Measurements from ENCODE around the gene VCL.
A peak's percentile ranks its signal among the peaks of the same experiment; 100 is the strongest.

VCL gene

GRCh38 chr10:74078037-74078436, 80.1 kb downstream of the VCL start:
- H3K4me3 ChIP-seq (replicated peaks; ENCODE audit: insufficient read depth, low read length) = no peak overlapping the region
- DNase-seq (ENCODE audit: low read depth in 1 of 2, low spot score in 1 of 2) = no peak
- H3K27ac ChIP-seq (replicated peaks) = no peak overlapping the region
- TF ChIP-seq REST (IDR thresholded peaks at IDR 0.05; ENCODE audit: insufficient replicate concordance, low read depth) (no peak), SPI1 (IDR thresholded peaks at IDR 0.05; ENCODE audit: borderline replicate concordance, low read depth) (peak; percentile 33; the same call in 1 of the 2 replicates)
- H3K27me3 ChIP-seq (ENCODE audit: insufficient read depth, poor library complexity, severe bottlenecking) = no peaks in the 10 kb centered on the region

GRCh38 chr10:74079028-74079935, 81.4 kb downstream of the VCL start:
- TF ChIP-seq GABPA (IDR thresholded peaks at IDR 0.05; ENCODE audit: low read depth) = no peak
- TF ChIP-seq POLR2AphosphoS5 (IDR thresholded peaks at IDR 0.05; ENCODE audit: low read depth) = no peak
- TF ChIP-seq REST (IDR thresholded peaks at IDR 0.05; ENCODE audit: insufficient replicate concordance, low read depth) = no peak
- TF ChIP-seq SPI1 (IDR thresholded peaks at IDR 0.05; ENCODE audit: borderline replicate concordance, low read depth) = no peak
- TF ChIP-seq CTCF (IDR thresholded peaks at IDR 0.05; ENCODE audit: insufficient read depth, low read length) = no peak
- H3K27me3 ChIP-seq (ENCODE audit: insufficient read depth, poor library complexity, severe bottlenecking) = no peaks in the 10 kb centered on the region
- no peak overlapping the region for H3K27ac ChIP-seq (replicated peaks)
- DNase-seq (ENCODE audit: low read depth in 1 of 2, low spot score in 1 of 2) = no peak
- no peak overlapping the region for H3K4me3 ChIP-seq (replicated peaks; ENCODE audit: insufficient read depth, low read length)

- Histone ChIP-seq H3K27me3 (ENCODE audit: insufficient read depth, poor library complexity, severe bottlenecking) (no peaks in the 10 kb centered on the region), H3K27ac (replicated peaks) (no peak overlapping the region), H3K4me3 (replicated peaks; ENCODE audit: insufficient read depth, low read length) (no peak overlapping the region)
- no peak for TF ChIP-seq SPI1 (IDR thresholded peaks at IDR 0.05; ENCODE audit: borderline replicate concordance, low read depth)
- TF ChIP-seq CTCF (IDR thresholded peaks at IDR 0.05; ENCODE audit: insufficient read depth, low read length) = no peak
- no peak for TF ChIP-seq GABPA (IDR thresholded peaks at IDR 0.05; ENCODE audit: low read depth)
- DNase-seq (ENCODE audit: low read depth in 1 of 2, low spot score in 1 of 2) = no peak
These were observed 82.1 kb downstream of the VCL start for GRCh38 chr10:74079936-74080590.

DNA sequence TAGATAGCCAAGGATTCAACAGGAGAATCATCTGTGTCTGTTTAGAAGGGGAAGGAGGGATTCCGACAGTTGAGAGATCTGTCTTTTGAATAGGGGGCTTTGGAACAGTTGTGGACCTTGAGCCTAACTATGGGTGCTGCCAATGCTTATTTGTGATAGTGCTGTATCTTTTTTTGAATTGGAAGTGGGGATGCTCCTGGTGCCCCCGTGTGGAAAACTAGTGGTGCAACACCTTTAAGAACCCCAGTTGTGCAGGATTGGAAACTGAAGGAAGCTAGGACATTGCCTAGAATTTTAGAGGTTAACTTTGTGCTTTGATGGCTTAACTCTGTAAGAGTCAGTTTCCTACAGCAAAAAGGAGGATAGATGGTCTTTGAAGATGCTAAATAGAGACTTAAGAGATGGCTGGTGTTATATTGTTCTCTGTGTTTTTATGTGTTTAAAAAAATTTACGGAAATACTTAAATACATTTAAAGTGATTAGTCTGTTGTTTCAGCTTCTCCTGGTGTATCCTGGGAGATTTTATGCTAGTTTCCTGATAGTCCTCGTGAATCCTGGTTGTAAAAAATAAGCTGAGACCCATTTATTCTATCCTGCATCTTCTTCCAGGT, 83.4 kb downstream of the VCL start:
- no peak overlapping the region for H3K27ac ChIP-seq (replicated peaks)
- TF ChIP-seq POLR2AphosphoS5 (IDR thresholded peaks at IDR 0.05; ENCODE audit: low read depth) = no peak
- TF ChIP-seq GABPA (IDR thresholded peaks at IDR 0.05; ENCODE audit: low read depth) = no peak
- TF ChIP-seq CTCF (IDR thresholded peaks at IDR 0.05; ENCODE audit: insufficient read depth, low read length) = peak; percentile 53
- DNase-seq (ENCODE audit: low read depth in 1 of 2, low spot score in 1 of 2) = peak in 1 of 2 experiments; percentile 55

More for the DNA sequence above, 83.4 kb downstream of the VCL start:
- no peak overlapping the region for H3K4me3 ChIP-seq (replicated peaks; ENCODE audit: insufficient read depth, low read length)
- H3K27me3 ChIP-seq (ENCODE audit: insufficient read depth, poor library complexity, severe bottlenecking) = no peaks in the 10 kb centered on the region

All from HL-60 (cell line).